GM18858 (cell line): ENCODE measurements around the gene ZCCHC7.
"Not testable (repeated sequence)": the region's sequence is repeated elsewhere in the genome, so short reads cannot be mapped to it uniquely, and the experiment has no call there.

ENCODE experiments used
- ATAC-seq: cut with Tn5 transposase; IDR thresholded peaks from one replicate; pipeline ENCODE4 v1.9.1; 2021; ENCODE audit not compliant: unreplicated experiment

Gene ZCCHC7

DNA sequence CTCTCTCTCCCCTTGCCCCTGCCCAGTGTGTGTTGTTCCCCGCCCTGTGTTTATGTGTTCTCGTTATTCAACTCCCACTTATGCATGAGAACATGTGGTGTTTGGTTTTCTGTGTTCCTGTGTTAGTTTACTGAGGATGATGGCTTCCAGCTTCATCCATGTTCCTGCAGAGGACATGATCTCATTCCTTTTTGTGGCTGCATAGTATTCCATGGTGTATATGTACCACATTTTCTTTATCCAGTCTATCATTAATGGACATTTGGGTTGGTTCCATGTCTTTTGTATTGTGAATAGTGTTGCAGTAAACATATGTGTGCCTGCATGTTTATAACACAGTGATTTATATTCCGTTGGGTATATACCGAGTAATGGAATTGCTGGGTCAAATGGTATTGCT lies 83.1 kb downstream of the ZCCHC7 start:
- ATAC-seq = not testable (repeated sequence)

DNA sequence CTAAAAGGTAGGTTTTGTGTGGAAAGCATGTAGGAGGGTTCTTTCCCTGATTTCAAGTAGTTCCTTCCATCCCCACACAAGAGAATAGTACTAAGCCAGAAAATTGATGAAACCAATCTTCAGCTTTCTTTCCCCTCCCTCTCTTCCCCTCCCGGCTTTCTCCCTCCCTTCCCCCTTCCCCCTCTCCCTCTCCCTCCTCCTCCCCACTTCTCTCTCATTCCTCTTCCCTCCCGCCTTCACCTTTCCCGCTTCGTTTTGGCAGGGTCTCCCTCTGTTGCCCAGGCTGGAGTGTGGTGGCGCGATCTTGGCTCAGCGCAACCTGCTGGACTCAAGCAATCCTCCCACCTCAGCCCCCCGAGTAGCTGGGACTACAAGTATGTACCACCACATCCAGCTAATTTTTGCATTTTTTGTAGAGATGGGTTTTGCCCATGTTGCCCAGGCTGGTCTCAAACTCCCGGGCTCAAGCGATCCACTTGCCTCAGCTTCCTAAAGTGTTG lies 85.8 kb downstream of the ZCCHC7 start:
- ATAC-seq = no peak

DNA sequence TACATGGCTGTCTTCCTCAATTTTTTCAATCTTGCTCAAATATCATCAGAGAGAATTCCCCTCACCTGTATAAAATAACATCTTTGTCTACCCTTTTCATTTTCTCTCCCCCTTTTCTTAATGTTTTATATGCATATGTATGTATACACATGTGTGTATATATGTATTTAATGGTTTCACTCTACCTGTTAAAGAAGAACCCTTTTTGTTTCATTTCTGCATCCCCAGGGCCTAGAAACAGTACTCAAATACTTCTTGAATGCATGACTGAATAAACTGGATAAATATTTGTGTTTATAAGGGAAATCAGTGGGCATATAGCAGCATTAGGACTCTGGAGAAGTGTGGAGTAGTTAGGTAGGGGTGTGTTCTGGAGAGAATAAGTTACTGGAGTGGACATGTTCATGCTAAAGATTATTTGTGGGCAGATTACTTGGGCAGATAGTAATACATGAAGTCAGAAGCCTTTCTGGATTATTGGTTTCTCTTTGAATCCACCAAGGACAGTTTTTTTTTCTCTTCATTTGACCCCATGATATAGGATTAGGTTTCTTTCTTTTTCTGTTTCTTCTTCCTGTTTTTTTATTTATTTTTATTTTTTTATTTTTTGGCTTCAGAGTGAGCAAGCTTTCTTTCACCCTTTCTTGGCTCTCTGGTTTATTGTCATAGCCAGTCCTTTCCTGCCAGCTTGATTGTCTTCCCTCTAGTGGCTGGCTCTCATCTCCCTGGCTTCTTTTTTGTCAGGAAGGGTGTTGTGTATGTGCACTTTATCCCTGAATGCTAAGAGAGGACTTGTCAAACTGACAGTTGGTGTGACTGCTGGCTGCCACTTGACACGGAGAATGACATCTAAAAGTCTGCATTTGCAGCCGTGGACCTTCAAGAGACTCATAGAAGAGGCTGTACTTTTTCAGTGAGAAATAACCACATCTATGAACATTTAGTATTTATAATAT lies 89.3 kb downstream of the ZCCHC7 start:
- ATAC-seq = no peak

DNA sequence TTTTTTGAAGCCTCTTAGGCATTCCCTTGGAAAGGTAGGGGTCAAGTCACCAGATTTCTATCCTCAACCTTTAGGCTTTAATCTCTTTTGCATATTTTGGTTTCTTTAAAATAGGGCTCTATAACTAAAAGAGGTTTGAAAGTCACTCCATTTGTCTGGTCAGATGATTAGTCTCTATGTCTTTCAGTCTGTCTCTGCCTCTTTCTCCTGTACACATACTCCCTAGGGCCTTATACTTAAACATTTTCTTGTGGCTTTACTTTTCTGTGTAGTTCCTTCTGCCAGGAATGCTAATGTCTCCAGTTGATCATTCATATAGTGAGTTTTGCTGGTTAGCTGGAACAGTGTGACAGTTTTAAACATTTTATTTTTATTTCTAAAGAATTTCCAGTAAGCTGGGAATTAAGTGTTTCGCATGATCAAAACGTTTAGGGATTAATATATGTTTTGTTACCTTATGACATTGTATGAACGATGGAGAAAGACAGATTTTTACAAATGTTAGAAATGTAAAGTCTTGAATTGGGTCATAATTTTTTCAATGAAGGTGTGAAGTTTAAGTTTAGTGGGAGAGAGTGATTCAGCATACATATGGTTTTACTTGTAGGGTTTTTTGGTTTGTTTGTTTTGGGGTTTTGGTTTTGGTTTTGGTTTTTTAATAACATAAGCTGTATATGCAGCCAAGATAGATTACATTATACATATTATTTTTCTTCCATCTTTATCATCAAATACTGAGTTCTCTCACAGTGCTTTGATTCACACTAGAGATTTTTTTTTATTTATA lies 90.6 kb downstream of the ZCCHC7 start:
- ATAC-seq = no peak

DNA sequence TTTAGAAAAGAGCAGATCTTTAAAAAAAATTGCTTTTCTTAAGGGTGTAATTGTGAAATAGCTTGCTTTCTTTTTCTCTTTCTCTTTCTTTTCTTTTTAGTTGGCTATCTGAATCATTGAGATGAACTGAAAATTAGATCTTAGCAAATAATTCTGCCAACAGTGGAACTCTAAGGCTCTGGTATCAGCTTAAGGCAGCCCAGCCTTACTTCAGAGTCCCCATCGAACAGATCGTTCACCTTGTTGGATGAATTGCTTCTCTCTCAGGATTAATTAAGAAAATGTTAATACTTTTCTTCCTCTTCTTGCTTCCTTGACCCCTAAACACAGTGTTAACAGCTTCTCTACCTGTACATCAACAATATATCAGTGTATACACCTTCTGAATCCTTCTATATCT lies 92.1 kb downstream of the ZCCHC7 start:
- ATAC-seq = no peak

DNA sequence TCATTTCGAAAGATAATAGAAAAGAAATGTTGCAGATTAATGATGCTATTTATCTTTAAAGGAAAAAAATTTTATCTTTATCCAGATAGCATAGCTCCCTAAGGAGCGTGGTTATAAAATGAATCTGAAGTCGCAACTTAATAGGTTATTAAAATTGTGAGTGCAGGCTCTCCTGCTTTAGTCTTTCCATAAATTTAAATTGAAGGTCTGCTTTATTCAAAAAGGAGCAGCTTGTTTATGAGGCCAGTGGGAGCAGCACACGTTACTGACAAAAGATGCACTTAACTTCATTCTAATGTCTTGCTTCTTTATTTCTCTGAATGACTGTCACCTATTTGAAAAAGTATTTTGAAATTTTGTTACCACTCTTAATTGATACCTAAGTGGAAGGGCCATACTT lies 95.0 kb downstream of the ZCCHC7 start:
- no peak for ATAC-seq

DNA sequence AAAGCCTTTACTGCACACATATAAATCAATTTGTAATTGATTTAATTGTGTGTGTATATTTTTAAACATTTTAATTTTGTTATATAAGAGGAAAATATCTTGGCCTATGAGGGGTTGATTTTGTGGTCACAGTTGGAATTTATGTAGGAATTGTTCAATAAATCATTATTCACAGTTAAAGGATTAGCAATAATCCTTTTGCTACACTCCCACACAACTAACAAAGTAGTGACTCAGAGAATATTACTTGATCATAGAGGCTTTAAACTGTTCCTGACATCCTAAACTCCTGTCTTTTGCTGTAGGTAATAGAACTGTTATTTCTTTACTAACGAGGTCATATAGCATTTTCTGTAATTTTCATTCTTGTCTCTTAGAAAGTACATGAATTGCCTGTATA lies 95.5 kb downstream of the ZCCHC7 start:
- no peak for ATAC-seq

DNA sequence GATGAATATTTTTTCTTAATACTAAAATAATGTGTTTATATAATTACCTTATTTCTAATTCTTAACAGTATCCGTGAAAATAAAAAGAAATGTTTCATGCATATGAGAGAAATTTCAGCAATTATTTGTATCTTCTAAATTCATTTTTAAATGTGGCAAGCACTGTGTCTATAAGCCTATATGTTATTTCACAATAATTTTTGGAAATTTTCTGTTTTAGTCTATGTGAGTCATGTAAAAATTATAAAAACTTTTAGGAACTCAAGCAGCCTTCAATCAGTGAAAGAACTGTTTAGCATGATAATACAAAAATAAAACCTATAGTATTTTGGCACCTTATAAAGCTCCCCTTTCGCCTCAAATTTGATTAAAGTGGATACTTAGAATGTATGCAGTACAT lies 96.8 kb downstream of the ZCCHC7 start:
- no peak for ATAC-seq

DNA sequence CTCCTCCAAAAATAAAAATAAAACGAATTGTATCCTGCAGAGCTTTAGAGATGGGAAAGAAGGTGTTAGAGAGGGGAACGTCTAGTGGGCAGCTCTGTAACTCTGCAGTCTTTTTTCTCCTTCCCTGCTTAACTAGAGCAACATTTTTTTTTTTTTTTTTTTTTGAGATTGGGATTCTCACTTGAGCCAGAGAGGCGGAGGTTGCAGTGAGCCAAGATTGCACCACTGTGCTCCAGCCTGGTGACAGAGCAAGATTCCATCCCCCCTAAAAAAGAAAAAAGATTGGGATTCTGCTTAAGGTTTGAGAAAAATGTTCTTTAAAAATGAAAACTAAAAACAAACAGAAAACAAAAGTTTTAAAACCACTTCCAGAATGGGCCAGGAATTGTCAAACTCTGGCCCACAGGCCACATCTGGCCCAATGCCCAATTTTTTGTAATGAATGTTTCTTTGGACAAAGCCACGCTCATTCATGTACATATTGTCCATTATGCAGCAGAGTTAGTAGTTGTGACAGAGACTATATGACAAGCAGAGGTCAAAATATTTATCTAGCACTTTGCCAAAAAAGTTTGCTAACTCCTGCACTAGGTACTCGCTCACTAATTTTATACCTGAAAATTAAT lies 98.5 kb downstream of the ZCCHC7 start:
- no peak for ATAC-seq

DNA sequence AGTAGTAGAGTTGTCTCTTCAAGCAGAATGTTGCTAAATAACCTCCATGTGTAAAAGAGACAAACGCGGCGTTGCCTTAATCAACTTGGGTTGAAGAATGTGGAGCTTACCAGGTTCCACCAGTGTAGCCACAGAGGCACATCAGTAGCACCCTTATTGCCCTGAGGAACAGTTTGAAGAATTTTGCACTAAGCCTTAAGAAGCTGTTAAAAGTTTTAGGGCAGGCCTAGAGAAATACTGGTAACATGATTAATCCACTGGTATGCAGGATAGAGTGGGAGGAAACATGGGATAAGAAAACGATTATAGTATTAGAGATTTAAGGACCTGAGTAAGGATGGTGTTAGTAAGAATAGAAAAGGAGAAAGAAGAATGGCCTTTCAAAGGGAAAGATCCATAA lies 100.6 kb downstream of the ZCCHC7 start:
- no peak for ATAC-seq

DNA sequence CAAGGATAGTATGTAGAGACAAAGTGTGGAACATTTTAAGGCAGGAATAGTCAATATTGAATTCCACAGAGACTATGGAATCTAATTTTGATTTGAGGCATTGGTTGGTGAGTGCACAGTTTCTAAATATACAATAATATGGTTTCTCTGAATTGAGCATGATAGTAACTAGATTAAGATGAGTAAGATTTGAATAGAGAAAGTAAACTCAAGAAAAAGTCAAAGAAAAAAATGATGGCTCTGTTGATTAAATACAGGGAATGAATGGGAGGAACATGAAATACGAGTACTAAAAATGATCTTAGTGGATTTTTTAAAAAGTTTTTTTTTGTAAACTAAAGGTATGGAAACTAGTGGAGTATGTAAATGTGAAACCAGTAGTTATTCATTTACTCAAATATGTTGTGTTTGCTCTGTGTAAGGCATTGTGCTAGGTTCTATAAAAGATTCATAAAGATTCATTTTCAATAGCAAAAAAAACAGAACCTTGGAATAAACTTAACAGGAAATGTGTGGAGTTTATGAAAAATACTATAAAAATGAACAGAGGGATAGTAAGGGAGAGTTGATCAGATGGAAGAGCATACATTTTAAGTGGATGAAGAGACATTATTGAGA lies 101.2 kb downstream of the ZCCHC7 start:
- no peak for ATAC-seq

DNA sequence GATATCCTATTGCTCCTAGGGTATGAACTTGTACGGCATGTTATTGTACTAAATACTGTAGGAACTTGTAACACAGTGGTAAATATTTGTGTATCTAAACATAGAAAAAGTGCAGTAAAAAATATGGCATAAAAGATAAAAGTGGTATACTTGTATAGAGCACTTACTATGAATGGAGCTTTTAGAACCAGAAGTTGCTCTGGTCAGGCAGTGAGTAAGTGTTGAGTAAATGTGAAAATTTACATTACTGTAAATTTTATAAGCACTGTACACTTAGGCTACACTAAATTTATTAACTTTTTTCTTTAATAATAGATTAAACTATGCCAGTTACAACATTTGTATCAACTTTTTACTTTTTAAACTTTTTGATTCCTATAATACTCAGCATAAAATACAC lies 109.1 kb downstream of the ZCCHC7 start:
- no peak for ATAC-seq

DNA sequence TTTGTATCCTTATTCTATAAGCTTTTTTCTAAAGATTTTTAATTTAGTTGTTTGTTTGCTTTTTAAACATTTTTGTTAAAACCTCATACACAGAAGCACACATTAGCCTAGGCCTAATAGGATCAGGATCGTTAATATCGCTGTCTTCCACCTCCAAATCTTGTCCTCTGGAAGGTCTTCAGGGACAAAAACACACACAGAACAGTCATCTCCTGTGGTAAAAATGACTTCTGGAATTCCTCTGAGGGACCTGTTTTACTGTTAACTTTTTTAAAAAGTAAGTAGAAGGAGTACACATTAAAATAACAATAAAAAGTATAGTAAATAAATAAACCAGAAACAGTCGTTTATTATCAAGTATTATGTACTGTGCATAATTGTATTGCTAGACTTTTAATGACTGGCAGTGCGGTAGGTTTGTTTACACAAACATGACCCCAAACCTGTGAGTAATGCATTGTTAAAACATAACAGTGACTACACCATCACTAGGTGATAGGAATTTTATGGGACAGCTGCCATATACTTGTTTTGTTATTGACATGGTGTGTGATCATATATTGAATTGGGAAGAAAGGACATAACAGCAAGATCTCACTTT lies 109.6 kb downstream of the ZCCHC7 start:
- ATAC-seq = no peak

DNA sequence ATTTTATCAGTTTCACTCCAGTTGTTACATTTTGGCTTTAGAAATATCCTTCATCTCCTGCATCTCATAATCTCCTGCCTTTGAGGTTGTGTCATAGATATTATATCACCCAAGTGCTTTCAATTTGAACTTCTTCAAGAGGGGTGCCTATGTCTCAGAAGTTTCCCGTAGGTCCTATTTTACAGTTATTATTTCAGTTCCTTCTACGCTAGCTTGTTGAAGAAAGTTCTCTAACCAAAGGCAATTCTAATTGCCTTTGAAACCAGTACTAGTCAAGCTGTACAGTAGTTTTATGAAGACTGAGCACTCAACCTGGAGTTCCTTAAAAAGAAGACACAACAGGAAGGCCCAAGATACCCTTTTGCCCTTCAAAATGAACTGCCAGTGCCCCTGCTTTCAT lies 116.4 kb downstream of the ZCCHC7 start:
- ATAC-seq = no peak

DNA sequence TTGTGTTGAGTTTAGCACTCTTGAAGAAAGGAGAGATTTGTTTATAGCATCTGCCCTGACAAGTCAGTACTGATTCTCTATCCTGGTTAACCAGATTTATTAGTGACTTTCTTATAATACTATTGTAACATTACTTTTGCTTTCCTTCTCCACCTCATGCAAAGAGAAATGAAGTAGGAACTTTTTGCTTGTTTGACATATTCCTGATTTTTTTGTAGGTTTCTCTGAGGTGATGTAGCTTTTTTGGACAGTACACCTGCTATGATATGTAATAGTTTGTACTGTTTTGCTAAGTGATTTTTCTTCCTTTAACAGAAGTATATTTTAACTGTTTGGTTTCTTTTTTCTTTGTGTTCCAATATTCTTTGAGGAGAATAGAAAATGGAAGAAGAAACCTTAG lies 117.7 kb downstream of the ZCCHC7 start:
- no peak for ATAC-seq

DNA sequence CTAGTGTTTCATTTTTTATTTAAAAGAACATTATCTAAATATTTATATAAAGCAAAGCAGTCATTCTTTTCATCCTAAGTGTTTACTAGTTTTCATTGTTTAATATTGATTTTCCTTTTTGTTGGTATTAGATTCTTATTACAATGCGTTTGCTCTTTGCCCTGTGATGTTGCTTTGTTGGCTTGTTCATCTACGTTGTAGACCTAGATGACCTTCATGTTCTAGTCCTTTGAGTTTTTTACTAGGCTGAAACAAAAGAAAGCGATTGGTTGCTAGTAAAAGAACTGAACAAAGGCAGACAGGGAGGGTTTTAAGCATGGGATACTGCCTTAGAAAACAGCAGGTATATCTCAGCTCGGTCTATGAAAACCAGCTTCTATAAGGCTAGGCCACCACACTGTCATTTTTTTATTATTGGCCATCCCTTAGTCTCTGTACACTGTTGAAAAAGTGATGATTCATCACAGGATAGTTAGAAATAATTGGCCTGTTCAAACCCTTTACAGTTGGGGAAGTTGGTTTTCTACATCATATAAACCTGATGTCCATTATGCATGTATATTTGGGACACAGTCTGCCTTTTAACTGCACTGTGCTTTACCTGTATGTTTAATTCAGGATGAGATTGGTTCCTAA lies 119.0 kb downstream of the ZCCHC7 start:
- ATAC-seq = no peak

DNA sequence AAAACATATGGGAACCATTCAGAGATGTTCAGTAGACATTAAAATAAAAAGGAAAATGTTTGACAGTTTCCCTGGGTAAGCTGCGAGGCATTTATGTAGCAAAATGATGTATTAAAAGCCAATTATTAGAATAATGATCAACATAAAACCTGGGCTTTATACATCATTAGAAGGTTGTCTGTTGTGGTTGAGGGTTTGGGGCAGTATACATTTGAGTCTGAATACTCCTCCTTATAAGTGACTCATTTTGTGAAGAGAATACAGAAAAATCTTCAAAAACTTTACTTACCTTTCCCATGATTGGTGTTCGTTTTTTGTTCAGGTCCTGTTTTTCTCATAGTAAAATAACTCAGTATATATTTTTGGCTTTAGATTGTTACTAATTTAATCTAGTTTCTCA lies 119.5 kb downstream of the ZCCHC7 start:
- no peak for ATAC-seq

DNA sequence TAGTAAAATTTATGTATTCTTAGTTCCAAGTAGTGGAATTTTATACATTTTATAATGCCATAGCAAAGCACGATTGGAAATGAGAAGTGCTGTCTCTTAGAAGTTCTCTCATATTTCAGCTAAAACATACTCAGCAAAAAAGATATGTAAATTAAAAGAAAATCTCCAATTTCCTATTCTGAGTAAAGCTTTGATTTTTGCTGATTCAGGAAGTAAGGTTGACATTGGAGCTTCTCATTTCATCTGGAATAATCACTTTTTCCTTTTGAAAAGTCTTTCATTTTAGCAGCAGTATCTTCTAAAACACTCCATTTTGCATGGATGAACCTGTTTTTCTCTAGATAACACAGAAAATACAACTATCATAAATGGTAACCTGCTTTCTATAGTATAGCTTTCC lies 121.0 kb downstream of the ZCCHC7 start:
- ATAC-seq = no peak

DNA sequence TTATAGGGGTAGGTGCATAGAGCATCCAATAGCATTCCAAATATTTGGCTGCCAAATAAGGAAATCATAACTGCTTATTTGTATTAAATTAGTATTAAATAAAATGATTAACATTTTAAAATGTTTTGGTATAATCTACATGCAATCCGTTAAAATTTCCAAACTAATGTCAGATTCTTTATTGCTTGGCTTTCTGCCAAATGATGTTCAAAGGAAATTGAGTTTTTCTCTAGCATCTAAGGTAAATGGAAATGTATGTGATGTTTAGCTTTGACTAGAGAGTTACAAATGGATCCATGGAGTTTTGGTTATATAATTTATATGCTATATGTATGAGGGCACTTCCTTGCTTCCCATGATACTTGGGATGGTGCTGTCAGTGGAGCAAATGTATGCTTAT lies 121.7 kb downstream of the ZCCHC7 start:
- ATAC-seq = no peak
